HL-60 (cell line): ENCODE data around the gene ITGA2B.

Experiments used
- DNase-seq, 2 experiments: peaks; one replicate each; pipeline ENCODE4 v3.0.0-alpha.2; 2010 to 2020; ENCODE audit warnings: low read depth in 1 of 2, low spot score in 1 of 2
- H3K27ac ChIP-seq: fragments of 250-450 bp; sonication (Bioruptor Pico); replicated peaks from 2 replicates; pipeline ENCODE4 v1.5.1; 2020; ENCODE audit warnings: mild to moderate bottlenecking, moderate library complexity
- H3K27me3 ChIP-seq: fragments of 250-450 bp; sonication (Bioruptor Pico); 2 replicates; pipeline ENCODE4 v1.5.1; 2021; ENCODE audit warnings: mild to moderate bottlenecking, moderate library complexity; ENCODE audit not compliant: insufficient read depth, poor library complexity, severe bottlenecking
- H3K4me3 ChIP-seq: replicated peaks from 2 replicates; pipeline ENCODE4 v1.5.1; 2011; ENCODE audit warnings: mild to moderate bottlenecking, control low read depth, low read length; ENCODE audit not compliant: insufficient read depth
- CTCF ChIP-seq: IDR thresholded peaks from one replicate; pipeline ENCODE4 v1.5.1; 2011; ENCODE audit warnings: low read length, control low read depth, inconsistent platforms; ENCODE audit not compliant: insufficient read depth
- GABPA ChIP-seq: IDR thresholded peaks from 2 replicates; pipeline ENCODE4 v1.6.1; 2012; ENCODE audit warnings: low read depth
- POLR2AphosphoS5 ChIP-seq: IDR thresholded peaks from 2 replicates; pipeline ENCODE4 v1.6.1; 2012; ENCODE audit warnings: low read depth
- REST ChIP-seq: IDR thresholded peaks from 2 replicates; pipeline ENCODE4 v1.6.1; 2012; ENCODE audit warnings: low read depth; ENCODE audit not compliant: insufficient replicate concordance
- SPI1 ChIP-seq: IDR thresholded peaks from 2 replicates; pipeline ENCODE4 v1.6.1; 2012; ENCODE audit warnings: low read depth, mild to moderate bottlenecking, borderline replicate concordance

The ITGA2B gene

GRCh38 chr17:44384823-44385286 lies 4.6 kb downstream of the ITGA2B start:
- TF ChIP-seq GABPA (no peak), CTCF (no peak), REST (no peak), POLR2AphosphoS5 (no peak), SPI1 (no peak)
- Histone ChIP-seq H3K4me3 (peak overlapping the region; percentile 43), H3K27ac (no peak overlapping the region), H3K27me3 (no peaks in the 10 kb centered on the region)
- no peak for DNase-seq

- Histone ChIP-seq H3K27ac (no peak overlapping the region), H3K4me3 (no peak overlapping the region), H3K27me3 (no peaks in the 10 kb centered on the region)
- no peak for TF ChIP-seq GABPA
- no peak for TF ChIP-seq CTCF
- TF ChIP-seq POLR2AphosphoS5 = no peak
- no peak for TF ChIP-seq REST
- no peak for TF ChIP-seq SPI1
- no peak for DNase-seq
Observed at GRCh38 chr17:44384281-44384822, 5.1 kb downstream of the ITGA2B start.

- no peaks in the 10 kb centered on the region for H3K27me3 ChIP-seq
- no peak for DNase-seq
- no peak overlapping the region for H3K27ac ChIP-seq
- H3K4me3 ChIP-seq = no peak overlapping the region
- TF ChIP-seq REST = no peak
- TF ChIP-seq SPI1 = no peak
- no peak for TF ChIP-seq GABPA
- TF ChIP-seq CTCF = no peak
Observed at GRCh38 chr17:44383861-44384260, 5.6 kb downstream of the ITGA2B start.
